ENCODE results near the gene DYNLRB1. TPM values are rescaled to one million over a fixed set of nuclear protein-coding genes. Genes with fewer than 3 reads are reported as not detected.

Gene DYNLRB1
- total and polyA plus RNA-seq, 10 of the 15 experiments (the other 5 are each of a cell fraction or from before 2014, with no cell fraction given), result 87.9 to 313 (median 153) TPM

DNA sequence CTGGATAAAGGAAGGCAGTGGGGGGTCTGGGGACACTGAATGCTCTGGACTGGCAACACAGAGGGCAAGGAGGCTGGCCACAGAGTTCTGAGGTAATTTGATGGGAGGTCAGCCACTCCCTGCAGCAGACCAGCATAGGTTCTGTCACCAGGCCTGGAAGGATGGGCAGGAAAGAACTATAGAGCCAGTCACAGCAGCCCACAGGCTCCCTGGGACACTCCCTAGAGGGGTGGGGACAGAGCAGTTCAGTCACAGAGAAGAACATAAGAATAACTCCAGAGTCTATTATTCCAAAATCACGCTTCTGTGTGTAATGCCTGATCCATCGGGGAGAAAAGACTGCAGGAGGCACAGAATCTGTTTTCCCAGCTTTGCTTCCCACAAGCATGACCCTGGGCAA lies 19.6 kb downstream of the DYNLRB1 start:
- H3K36me3 ChIP-seq (ENCODE audit: control insufficient read depth in 2 of 2, insufficient read depth in 2 of 2, low read length in 1 of 2), result peaks cover 27% of the 10 kb centered on the region in 2 experiments
- H3K4me2 ChIP-seq (ENCODE audit: control insufficient read depth, insufficient read depth), result no peak overlapping the region
- ATAC-seq, result no peak
- no peaks in the 10 kb centered on the region for H3K4me1 ChIP-seq (ENCODE audit: control insufficient read depth, insufficient read depth, low read length)
- intact Hi-C loops (cut with micrococcal nuclease; ENCODE audit: unreplicated experiment) (loop anchor here (5.0 kb wide), 1 partner anchor 231 kb away; no protein-coding TSS in a partner anchor), in situ Hi-C loops (cut with MboI) (loop anchor here (5.0 kb wide), 1 partner anchor 231 kb away; no protein-coding TSS in a partner anchor)
- ChIA-PET SMC1A (ENCODE audit: uncharacterized antibody, unreplicated experiment) (interaction anchor here (5.7 kb wide), 1 partner anchor 171 kb away, joined by 50 read pairs; the partner anchor contains the start of gene TP53INP2), RAD21 (ENCODE audit: unreplicated experiment) (interaction anchor here (3.3 to 5.7 kb wide), 2 partner anchors 223 to 233 kb away, joined by 21 to 35 read pairs; no protein-coding TSS in a partner anchor), CTCF (interaction anchor here (5.7 kb wide), 1 partner anchor 171 kb away, joined by 68 read pairs; no protein-coding TSS in a partner anchor), POLR2A (no interaction called here)
- FAIRE-seq, result no peak
- BruUV-seq (replicated peaks), result TSS peak; percentile 50
- no peak overlapping the region for H3K27ac ChIP-seq (ENCODE audit: control insufficient read depth, insufficient read depth)
- no peaks in the 10 kb centered on the region for H4K20me1 ChIP-seq (ENCODE audit: control insufficient read depth, insufficient read depth)
- H3K9ac ChIP-seq (ENCODE audit: control insufficient read depth, insufficient read depth, low read length), result no peak overlapping the region
- H3K4me3 ChIP-seq, result no peak overlapping the region
- DNase-seq (ENCODE audit: low read depth, low spot score), result no peak
- WGBS (ENCODE audit: insufficient coverage, insufficient replicate concordance, low lambda C conversion rate, missing lambda C conversion rate), result 94% methylated on average over 2 of the region's 2 CpGs
- no peaks in the 10 kb centered on the region for H3K79me2 ChIP-seq (ENCODE audit: control insufficient read depth, insufficient read depth, low read length)
- H3K9me3 ChIP-seq (replicated peaks; ENCODE audit: control insufficient read depth, insufficient read depth, low read length), result no peaks in the 10 kb centered on the region
- H2AFZ ChIP-seq (ENCODE audit: control insufficient read depth, low read depth, low read length), result no peak overlapping the region
- no peaks in the 10 kb centered on the region for H3K27me3 ChIP-seq (replicated peaks in 1 of 2; ENCODE audit: control insufficient read depth in 2 of 2, insufficient read depth in 2 of 2, low read length in 1 of 2)
- TF ChIP-seq FOXK2 (IDR thresholded peaks at IDR 0.05), result no peak
- no peak for TF ChIP-seq E2F8 (IDR thresholded peaks at IDR 0.05; ENCODE audit: low read depth, partially characterized antibody)
- TF ChIP-seq CREB1 (IDR thresholded peaks at IDR 0.05; ENCODE audit: low read depth), result no peak
- TF ChIP-seq, protein P1, sequence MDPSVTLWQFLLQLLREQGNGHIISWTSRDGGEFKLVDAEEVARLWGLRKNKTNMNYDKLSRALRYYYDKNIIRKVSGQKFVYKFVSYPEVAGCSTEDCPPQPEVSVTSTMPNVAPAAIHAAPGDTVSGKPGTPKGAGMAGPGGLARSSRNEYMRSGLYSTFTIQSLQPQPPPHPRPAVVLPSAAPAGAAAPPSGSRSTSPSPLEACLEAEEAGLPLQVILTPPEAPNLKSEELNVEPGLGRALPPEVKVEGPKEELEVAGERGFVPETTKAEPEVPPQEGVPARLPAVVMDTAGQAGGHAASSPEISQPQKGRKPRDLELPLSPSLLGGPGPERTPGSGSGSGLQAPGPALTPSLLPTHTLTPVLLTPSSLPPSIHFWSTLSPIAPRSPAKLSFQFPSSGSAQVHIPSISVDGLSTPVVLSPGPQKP (IDR thresholded peaks at IDR 0.05; ENCODE audit: low read depth, low read length), result no peak
- TF ChIP-seq ZBED1 (IDR thresholded peaks at IDR 0.05; ENCODE audit: borderline replicate concordance), result no peak
- TF ChIP-seq ATF3 (IDR thresholded peaks at IDR 0.05; ENCODE audit: borderline replicate concordance, extremely low read depth, low read depth, low read length), result no peak
- no peak for TF ChIP-seq NFIC (IDR thresholded peaks at IDR 0.05; ENCODE audit: low read depth, low read length)
- TF ChIP-seq NR2C1 (IDR thresholded peaks at IDR 0.05), result no peak
- no peak for TF ChIP-seq SPI1 (IDR thresholded peaks at IDR 0.05; ENCODE audit: borderline replicate concordance, insufficient read depth, low read depth, low read length)
- no peak for TF ChIP-seq TAF1 (IDR thresholded peaks at IDR 0.05; ENCODE audit: borderline replicate concordance, low read depth, low read length)
- TF ChIP-seq NFYA (IDR thresholded peaks at IDR 0.05; ENCODE audit: borderline replicate concordance, low read depth, low read length), result no peak
- no peak for TF ChIP-seq HDGF (IDR thresholded peaks at IDR 0.05)
- TF ChIP-seq RFX5 (IDR thresholded peaks at IDR 0.05; ENCODE audit: low read depth, low read length), result no peak
- no peak for TF ChIP-seq BCL11A (IDR thresholded peaks at IDR 0.05; ENCODE audit: low read depth, low read length)
- TF ChIP-seq, protein P2, sequence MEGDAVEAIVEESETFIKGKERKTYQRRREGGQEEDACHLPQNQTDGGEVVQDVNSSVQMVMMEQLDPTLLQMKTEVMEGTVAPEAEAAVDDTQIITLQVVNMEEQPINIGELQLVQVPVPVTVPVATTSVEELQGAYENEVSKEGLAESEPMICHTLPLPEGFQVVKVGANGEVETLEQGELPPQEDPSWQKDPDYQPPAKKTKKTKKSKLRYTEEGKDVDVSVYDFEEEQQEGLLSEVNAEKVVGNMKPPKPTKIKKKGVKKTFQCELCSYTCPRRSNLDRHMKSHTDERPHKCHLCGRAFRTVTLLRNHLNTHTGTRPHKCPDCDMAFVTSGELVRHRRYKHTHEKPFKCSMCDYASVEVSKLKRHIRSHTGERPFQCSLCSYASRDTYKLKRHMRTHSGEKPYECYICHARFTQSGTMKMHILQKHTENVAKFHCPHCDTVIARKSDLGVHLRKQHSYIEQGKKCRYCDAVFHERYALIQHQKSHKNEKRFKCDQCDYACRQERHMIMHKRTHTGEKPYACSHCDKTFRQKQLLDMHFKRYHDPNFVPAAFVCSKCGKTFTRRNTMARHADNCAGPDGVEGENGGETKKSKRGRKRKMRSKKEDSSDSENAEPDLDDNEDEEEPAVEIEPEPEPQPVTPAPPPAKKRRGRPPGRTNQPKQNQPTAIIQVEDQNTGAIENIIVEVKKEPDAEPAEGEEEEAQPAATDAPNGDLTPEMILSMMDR (IDR thresholded peaks at IDR 0.05 in 2 of 3, conservative IDR thresholded peaks at IDR 0.05 in 1 of 3; ENCODE audit: control insufficient read depth in 2 of 3, extremely low read depth in 1 of 3, insufficient read depth in 1 of 3, low read depth in 3 of 3, low read length in 3 of 3), result no peak
